IgD-negative memory B cell (primary cell): ENCODE data around the gene CFAP299. TPM values are rescaled to one million over a fixed set of nuclear protein-coding genes. Genes with fewer than 3 reads are reported as not detected.
"Not testable (repeated sequence)": the region's sequence is repeated elsewhere in the genome, so short reads cannot be mapped to it uniquely, and the experiment has no call there.

ENCODE experiments used
- H3K27ac Mint-ChIP-seq, 3 donors: one replicate each; pipeline ENCODE4 v1.8.0; 2020 to 2022; ENCODE audit warnings: mild to moderate bottlenecking in 3 of 3, mixed read lengths in 3 of 3, moderate library complexity in 1 of 3
- H3K27me3 Mint-ChIP-seq: one replicate; pipeline ENCODE4 v1.8.0; 2021; ENCODE audit warnings: mixed read lengths
- H3K36me3 Mint-ChIP-seq: one replicate; pipeline ENCODE4 v1.8.0; 2020; ENCODE audit warnings: mild to moderate bottlenecking, mixed read lengths
- H3K4me1 Mint-ChIP-seq, 3 donors: one replicate each; pipeline ENCODE4 v1.8.0; 2020 to 2022; ENCODE audit warnings: mixed read lengths in 3 of 3, mild to moderate bottlenecking in 1 of 3
- H3K4me3 Mint-ChIP-seq, 4 donors: one replicate each; pipeline ENCODE4 v1.8.0; 2020 to 2022; ENCODE audit warnings: mild to moderate bottlenecking in 4 of 4, mixed read lengths in 4 of 4, moderate library complexity in 3 of 4
- H3K9me3 Mint-ChIP-seq, 3 donors: one replicate each; pipeline ENCODE4 v1.8.0; 2020 to 2021; ENCODE audit warnings: mixed read lengths in 3 of 3, mild to moderate bottlenecking in 1 of 3
- polyA plus RNA-seq: library from polyadenylated mRNA; unstranded; fragments of 300-500 nt; fragmentation: Illumina TruSeq; gene quantifications from one replicate; pipeline ENCODE4 v1.2.3, GENCODE V29; 2021

Gene CFAP299
- not detected for polyA plus RNA-seq

DNA sequence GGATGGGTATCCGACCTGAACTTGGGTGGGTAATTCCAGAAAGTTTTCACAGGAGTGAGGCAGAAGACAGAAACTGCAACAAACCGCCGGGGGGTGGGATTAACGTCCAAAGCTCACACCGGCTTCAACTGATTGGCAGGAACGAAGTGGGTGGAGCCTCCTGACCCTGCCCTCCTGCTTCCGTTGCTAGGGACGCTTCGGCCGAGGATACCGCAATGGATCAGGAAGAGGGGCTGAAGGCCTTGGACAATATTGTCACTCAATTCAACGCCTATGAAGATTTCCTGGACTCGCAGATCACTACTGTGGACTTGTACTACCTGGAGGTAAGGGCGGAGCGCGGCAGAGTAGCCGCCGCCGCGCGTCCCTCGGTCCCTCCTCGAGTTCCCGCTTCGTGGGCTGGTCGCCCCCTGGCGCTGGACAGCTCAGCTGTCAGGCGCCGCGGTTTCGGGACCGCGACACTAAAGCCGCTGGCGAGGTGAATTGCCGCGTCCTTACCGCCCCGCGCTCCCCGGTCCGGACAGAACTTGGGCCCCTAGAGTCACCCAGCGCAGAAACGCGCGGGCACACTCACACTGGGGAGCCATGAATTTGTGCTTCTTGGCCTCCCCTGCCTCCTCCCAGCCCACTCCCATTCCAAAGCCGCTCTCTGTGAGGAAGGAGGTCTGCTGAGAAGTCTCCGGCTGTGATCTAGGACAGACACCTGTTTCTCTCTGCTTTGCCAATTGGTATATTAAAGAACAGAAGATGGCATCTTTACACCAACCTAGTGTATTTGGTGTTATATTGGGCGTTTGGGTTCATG is at the start of gene CFAP299:
TSS of gene CFAP299 (plus strand) at position 177 of the 805 bp plus-strand sequence.
- H3K27me3 Mint-ChIP-seq: peaks cover 27% of the 10 kb centered on the region
- peaks cover 0 to 10% (median 5%) of the 10 kb centered on the region in 3 donors for H3K4me1 Mint-ChIP-seq
- peak within 1 kb of the TSS; percentile 41 to 94 (median 82) for H3K4me3 Mint-ChIP-seq
- no peaks in the 10 kb centered on the region for H3K36me3 Mint-ChIP-seq
- H3K27ac Mint-ChIP-seq: no peak within 1 kb of the TSS
- H3K9me3 Mint-ChIP-seq: no peaks in the 10 kb centered on the region

GRCh38 chr4:80286451-80286850 is 49.1 kb upstream of the CFAP299 start:
- Mint-ChIP-seq H3K27ac (no peak overlapping the region), H3K36me3 (no peaks in the 10 kb centered on the region), H3K4me1 (no peaks in the 10 kb centered on the region), H3K9me3 (peaks cover 0 to 2% (median 1%) of the 10 kb centered on the region in 3 donors), H3K4me3 (no peak overlapping the region), H3K27me3 (peaks cover 14% of the 10 kb centered on the region)

- H3K27me3 Mint-ChIP-seq, H3K4me1 Mint-ChIP-seq, H3K4me3 Mint-ChIP-seq, H3K9me3 Mint-ChIP-seq, H3K27ac Mint-ChIP-seq, H3K36me3 Mint-ChIP-seq: not testable (repeated sequence)
Measured at GRCh38 chr4:80290665-80291064, 44.9 kb upstream of the CFAP299 start.

GRCh38 chr4:80294206-80294605 is 41.3 kb upstream of the CFAP299 start:
- peaks cover 7% of the 10 kb centered on the region for H3K27me3 Mint-ChIP-seq
- no peak overlapping the region for H3K27ac Mint-ChIP-seq
- no peaks in the 10 kb centered on the region for H3K4me1 Mint-ChIP-seq
- no peak overlapping the region for H3K4me3 Mint-ChIP-seq
- peaks cover 0 to 2% (median 1%) of the 10 kb centered on the region in 3 donors for H3K9me3 Mint-ChIP-seq
- no peaks in the 10 kb centered on the region for H3K36me3 Mint-ChIP-seq

- H3K27me3 Mint-ChIP-seq: peaks cover 7% of the 10 kb centered on the region
- no peaks in the 10 kb centered on the region for H3K4me1 Mint-ChIP-seq
- no peak overlapping the region for H3K4me3 Mint-ChIP-seq
- no peaks in the 10 kb centered on the region for H3K36me3 Mint-ChIP-seq
- peaks cover 0 to 2% (median 1%) of the 10 kb centered on the region in 3 donors for H3K9me3 Mint-ChIP-seq
- H3K27ac Mint-ChIP-seq: no peak overlapping the region
Measured at GRCh38 chr4:80295336-80295735, 40.2 kb upstream of the CFAP299 start.

DNA sequence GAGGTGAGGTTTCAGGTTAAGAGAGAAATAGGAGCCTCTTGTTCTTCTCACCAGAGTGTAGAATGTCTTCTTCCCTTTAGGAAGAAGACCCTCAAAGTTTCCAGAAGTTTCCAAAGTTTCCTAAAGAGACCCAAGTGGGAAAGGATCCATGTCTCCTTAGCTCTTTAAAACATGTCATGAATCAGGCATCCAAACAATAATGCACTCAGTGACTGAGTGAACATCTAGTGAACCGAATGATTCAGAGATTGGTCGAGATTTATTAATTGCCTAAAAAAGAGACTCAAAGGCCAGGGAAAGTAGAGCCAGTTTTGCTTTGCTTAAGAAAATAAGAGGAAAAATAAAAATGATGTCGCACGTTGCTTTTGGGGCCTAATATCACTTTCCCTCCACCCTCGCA is 39.7 kb upstream of the CFAP299 start:
- H3K36me3 Mint-ChIP-seq: no peaks in the 10 kb centered on the region
- H3K27ac Mint-ChIP-seq: no peak overlapping the region
- H3K4me3 Mint-ChIP-seq: no peak overlapping the region
- H3K9me3 Mint-ChIP-seq: peaks cover 0 to 2% (median 1%) of the 10 kb centered on the region in 3 donors
- peaks cover 10% of the 10 kb centered on the region for H3K27me3 Mint-ChIP-seq
- no peaks in the 10 kb centered on the region for H3K4me1 Mint-ChIP-seq

GRCh38 chr4:80301884-80302283 is 33.6 kb upstream of the CFAP299 start:
- Mint-ChIP-seq H3K36me3 (peaks cover 2% of the 10 kb centered on the region), H3K4me1 (no peaks in the 10 kb centered on the region), H3K4me3 (no peak overlapping the region), H3K9me3 (peaks cover 0 to 4% (median 3%) of the 10 kb centered on the region in 3 donors), H3K27me3 (peaks cover 17% of the 10 kb centered on the region), H3K27ac (no peak overlapping the region)

DNA sequence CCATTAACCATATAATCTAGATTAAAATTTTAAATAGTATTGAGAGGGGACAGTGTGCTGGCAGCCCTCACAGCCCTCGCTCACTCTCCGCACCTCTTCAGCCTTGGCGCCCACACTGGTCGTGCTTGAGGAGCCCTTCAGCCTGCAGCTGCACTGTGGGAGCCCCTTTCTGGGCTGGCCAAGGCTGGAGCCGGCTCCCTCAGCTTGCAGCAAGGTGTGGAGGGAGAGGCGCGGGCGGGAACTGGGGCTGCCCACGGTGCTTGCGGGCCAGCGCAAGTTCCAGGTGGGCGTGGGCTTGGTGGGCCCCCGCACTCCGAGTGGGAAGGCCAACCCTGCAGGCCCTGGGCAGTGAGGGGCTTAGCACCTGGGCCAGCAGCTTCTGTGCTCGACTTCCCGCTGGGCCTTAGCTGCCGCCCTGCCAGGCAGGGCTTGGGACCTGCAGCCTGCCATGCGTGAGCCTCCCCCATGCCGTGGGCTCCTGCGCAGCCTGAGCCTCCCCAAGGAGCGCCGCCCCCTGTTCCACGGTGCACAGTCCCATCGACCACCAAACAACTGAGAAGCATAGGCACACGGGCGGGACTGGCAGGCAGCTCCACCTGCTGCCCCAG is 32.8 kb upstream of the CFAP299 start:
- H3K27ac Mint-ChIP-seq: no peak overlapping the region
- H3K36me3 Mint-ChIP-seq: peaks cover 2% of the 10 kb centered on the region
- peaks cover 0 to 4% (median 3%) of the 10 kb centered on the region in 3 donors for H3K9me3 Mint-ChIP-seq
- H3K4me1 Mint-ChIP-seq: no peaks in the 10 kb centered on the region
- peaks cover 16% of the 10 kb centered on the region for H3K27me3 Mint-ChIP-seq
- no peak overlapping the region for H3K4me3 Mint-ChIP-seq

- no peak overlapping the region for H3K27ac Mint-ChIP-seq
- peaks cover 25% of the 10 kb centered on the region for H3K27me3 Mint-ChIP-seq
- peaks cover 0 to 4% (median 3%) of the 10 kb centered on the region in 3 donors for H3K9me3 Mint-ChIP-seq
- H3K36me3 Mint-ChIP-seq: peaks cover 2% of the 10 kb centered on the region
- H3K4me3 Mint-ChIP-seq: no peak overlapping the region
- no peaks in the 10 kb centered on the region for H3K4me1 Mint-ChIP-seq
Measured at GRCh38 chr4:80305466-80305865, 30.1 kb upstream of the CFAP299 start.

- no peaks in the 10 kb centered on the region for H3K4me1 Mint-ChIP-seq
- peaks cover 0 to 4% (median 3%) of the 10 kb centered on the region in 3 donors for H3K9me3 Mint-ChIP-seq
- no peak overlapping the region for H3K27ac Mint-ChIP-seq
- peaks cover 23% of the 10 kb centered on the region for H3K27me3 Mint-ChIP-seq
- no peak overlapping the region for H3K4me3 Mint-ChIP-seq
- peaks cover 2% of the 10 kb centered on the region for H3K36me3 Mint-ChIP-seq
Measured at GRCh38 chr4:80306260-80306659, 29.3 kb upstream of the CFAP299 start.

DNA sequence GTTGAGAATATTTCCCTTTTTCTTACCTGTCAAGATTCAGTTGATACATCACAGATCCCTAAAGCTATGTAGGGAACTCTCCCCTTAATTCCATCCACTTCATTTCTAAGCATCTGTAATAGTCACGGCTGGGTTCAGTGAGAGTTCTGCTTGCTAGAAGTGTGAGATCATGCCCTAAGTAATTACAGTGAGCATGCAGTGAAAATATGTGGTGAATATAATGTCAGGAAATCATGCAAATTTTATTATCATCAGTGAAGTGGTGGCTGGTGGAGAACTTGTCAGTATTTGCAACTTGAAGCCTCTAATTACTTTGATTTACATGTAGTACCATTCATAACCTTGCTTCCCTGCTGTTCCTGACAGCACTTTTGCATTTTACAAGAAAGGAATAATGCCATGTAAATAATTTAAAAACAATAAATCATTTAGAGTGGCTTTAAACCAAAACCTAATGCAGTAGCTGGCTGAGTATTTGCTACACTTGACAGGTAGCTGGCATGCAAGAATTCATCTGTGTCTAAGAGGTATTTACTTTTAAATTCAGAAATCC is 28.3 kb upstream of the CFAP299 start:
- Mint-ChIP-seq H3K9me3 (peaks cover 0 to 3% (median 0%) of the 10 kb centered on the region in 3 donors), H3K27ac (no peak overlapping the region), H3K36me3 (no peaks in the 10 kb centered on the region), H3K4me3 (no peak overlapping the region), H3K4me1 (no peaks in the 10 kb centered on the region), H3K27me3 (peaks cover 21% of the 10 kb centered on the region)

GRCh38 chr4:80307774-80308465 is 27.6 kb upstream of the CFAP299 start:
- H3K27ac Mint-ChIP-seq: no peak overlapping the region
- H3K4me3 Mint-ChIP-seq: no peak overlapping the region
- H3K9me3 Mint-ChIP-seq: peaks cover 0 to 3% (median 0%) of the 10 kb centered on the region in 3 donors
- peaks cover 21% of the 10 kb centered on the region for H3K27me3 Mint-ChIP-seq
- H3K36me3 Mint-ChIP-seq: no peaks in the 10 kb centered on the region
- H3K4me1 Mint-ChIP-seq: no peaks in the 10 kb centered on the region

GRCh38 chr4:80308466-80308822 is 27.1 kb upstream of the CFAP299 start:
- peaks cover 0 to 3% (median 0%) of the 10 kb centered on the region in 3 donors for H3K9me3 Mint-ChIP-seq
- peaks cover 21% of the 10 kb centered on the region for H3K27me3 Mint-ChIP-seq
- H3K36me3 Mint-ChIP-seq: no peaks in the 10 kb centered on the region
- H3K4me1 Mint-ChIP-seq: no peaks in the 10 kb centered on the region
- no peak overlapping the region for H3K4me3 Mint-ChIP-seq
- no peak overlapping the region for H3K27ac Mint-ChIP-seq

DNA sequence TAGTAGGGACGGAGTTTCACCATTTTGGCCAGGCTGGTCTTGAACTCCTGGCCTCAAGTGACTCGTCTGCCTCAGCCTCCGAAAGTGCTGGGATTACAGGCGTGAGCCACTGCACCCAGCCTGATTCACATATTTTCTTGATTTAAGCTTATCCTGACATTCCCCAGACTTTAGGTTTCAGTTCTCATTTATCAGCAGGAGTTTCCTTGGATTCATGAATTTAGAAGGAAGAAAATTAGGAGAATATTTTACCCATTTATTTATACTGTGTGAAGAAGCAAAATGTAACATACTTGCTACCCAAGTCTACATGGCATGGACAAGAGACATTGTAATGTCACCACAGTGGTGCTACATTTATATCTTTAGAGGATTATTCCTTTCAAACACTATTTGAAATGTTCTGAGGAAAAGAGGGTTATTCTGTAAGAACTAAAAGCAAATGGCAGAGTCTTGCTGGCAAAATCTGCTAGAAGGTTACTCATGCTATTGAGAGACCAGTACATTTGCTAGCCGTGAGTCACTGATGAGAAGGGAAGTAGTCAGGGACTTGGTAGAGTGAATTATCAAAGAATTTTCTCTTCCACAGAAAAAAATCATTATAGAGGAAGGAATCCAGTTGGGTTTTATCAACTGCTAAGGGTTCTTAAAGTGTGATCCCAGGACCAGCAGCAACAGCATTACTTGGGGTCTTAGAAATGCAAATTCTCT is 26.1 kb upstream of the CFAP299 start:
- H3K4me3 Mint-ChIP-seq: no peak overlapping the region
- peaks cover 20% of the 10 kb centered on the region for H3K27me3 Mint-ChIP-seq
- no peak overlapping the region for H3K27ac Mint-ChIP-seq
- peaks cover 0 to 3% (median 0%) of the 10 kb centered on the region in 3 donors for H3K9me3 Mint-ChIP-seq
- no peaks in the 10 kb centered on the region for H3K36me3 Mint-ChIP-seq
- H3K4me1 Mint-ChIP-seq: no peaks in the 10 kb centered on the region

GRCh38 chr4:80311130-80311529 is 24.4 kb upstream of the CFAP299 start:
- no peak overlapping the region for H3K4me3 Mint-ChIP-seq
- H3K36me3 Mint-ChIP-seq: no peaks in the 10 kb centered on the region
- peaks cover 16% of the 10 kb centered on the region for H3K27me3 Mint-ChIP-seq
- no peak overlapping the region for H3K27ac Mint-ChIP-seq
- no peaks in the 10 kb centered on the region for H3K4me1 Mint-ChIP-seq
- no peaks in the 10 kb centered on the region for H3K9me3 Mint-ChIP-seq
